Left kidney (tissue), 2 donors: ENCODE measurements around the gene HHIP. TPM values are rescaled to one million over a fixed set of nuclear protein-coding genes. Genes with fewer than 3 reads are reported as not detected.
A peak's percentile ranks its signal among the peaks of the same experiment; 100 is the strongest.
"Not testable (repeated sequence)": the region's sequence is repeated elsewhere in the genome, so short reads cannot be mapped to it uniquely, and the experiment has no call there.

Experiments
- DNase-seq: peaks from one replicate; pipeline ENCODE4 v3.0.0-alpha.2; 2013
- polyA plus RNA-seq: library from polyadenylated mRNA; unstranded; fragments of 120-200 nt; gene quantifications from one replicate; pipeline ENCODE4 v1.2.1, GENCODE V29; 2013; ENCODE audit not compliant: insufficient read length

The HHIP gene
- polyA plus RNA-seq, 1 donor = 3.0 TPM

GRCh38 chr4:144754562-144755410 lies 108.8 kb downstream of the HHIP start:
- no peak for DNase-seq

DNA sequence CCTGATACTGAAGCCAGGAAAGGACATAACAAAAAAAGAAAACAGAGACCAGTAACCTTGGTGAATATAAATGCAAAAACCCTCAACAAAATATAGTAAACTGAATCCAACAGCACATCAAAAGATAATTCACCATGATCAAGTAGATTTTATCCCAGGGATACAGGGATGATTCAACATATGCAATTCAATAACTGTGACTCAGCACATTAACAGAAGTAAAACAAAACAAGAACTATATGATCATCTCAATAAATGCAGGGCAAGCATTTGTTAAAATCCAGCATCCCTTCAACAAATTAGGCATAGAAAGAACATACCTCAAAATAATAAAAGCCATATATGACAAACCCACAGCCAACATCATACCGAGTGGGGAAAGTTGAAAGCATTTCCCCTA lies 112.0 kb downstream of the HHIP start:
- no peak for DNase-seq

DNA sequence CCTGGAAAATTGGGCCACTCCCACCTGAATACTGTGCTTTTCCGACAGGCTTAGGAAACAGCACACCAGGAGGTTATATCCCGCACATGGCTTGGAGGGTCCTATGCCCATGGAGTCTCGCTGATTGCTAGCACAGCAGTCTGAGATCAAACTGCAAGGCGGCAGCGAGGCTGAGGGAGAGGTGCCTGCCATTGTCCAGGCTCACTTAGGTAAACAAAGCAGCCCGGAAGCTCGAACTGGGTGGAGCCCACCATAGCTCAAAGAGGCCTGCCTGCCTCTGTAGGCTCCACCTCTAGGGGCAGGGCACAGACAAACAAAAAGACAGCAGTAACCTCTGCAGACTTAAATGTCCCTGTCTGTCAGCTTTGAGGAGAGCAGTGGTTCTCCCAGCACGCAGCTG lies 122.9 kb downstream of the HHIP start:
- not testable (repeated sequence) for DNase-seq

DNA sequence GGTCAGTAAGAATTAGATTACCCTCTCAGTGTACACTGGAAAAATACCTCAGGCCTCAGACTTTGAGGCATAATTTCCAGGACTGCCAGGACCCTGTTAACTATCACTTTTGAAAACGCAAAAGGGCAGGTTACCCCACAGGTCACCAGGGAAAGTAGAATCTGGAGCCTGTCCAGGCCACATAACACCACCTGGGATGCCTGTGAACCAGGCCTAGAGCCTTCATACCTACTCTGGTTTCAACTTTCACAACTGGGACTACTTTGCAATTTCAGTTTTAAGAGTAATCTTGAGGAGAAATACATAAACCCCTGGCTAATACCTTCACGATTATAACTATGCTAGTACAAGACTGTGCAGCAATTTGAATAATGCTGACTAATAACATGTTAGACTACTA lies 132.4 kb downstream of the HHIP start:
- no peak for DNase-seq

DNA sequence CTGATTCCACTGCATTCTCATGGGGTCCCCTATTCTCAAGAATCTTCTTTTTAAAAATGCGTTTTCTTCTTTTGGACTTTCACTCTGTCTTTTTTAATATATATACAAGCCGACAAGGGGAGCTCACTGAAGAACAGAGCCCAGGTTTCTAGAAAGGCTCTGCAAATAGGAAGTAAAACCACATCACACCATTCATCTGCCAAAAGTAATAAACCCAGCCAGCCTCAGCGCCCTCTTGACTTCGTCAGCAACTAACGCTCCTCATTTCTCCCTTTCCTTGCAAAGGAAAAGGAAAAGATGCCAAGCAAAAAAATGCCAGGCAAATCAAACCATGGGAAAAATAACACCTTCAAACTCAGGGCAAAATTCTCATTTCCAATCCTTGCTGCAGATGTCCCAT lies 136.4 kb downstream of the HHIP start:
- DNase-seq = no peak

GRCh38 chr4:144785961-144786360 lies 140.0 kb downstream of the HHIP start:
- DNase-seq = no peak

GRCh38 chr4:144787365-144788258 lies 141.7 kb downstream of the HHIP start:
- peak; percentile 35 for DNase-seq

DNA sequence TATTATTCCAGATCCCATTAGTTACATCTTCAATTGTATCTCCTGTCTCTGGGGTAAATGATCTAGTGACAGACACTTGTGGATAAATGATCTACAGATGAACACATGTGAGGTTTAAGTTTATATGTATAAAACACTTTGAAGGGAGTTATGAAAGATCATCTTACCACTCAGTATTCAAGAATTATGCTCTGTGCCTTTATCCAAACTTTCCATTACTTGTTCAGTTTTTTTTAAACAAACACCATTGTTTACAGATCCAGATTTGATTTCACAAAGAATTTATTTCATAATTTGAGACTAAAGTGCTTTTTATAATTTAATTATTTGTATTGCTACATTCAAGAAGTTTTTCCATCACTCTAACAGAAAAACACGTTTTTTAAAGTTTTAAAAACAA lies 142.5 kb downstream of the HHIP start:
- DNase-seq = no peak

- DNase-seq = not testable (repeated sequence)
These were observed 146.0 kb downstream of the HHIP start for GRCh38 chr4:144791933-144792332.
